HFF-Myc (cell line): Measurements from ENCODE around the gene TMSB15C.
"Not testable (repeated sequence)": the region's sequence is repeated elsewhere in the genome, so short reads cannot be mapped to it uniquely, and the experiment has no call there.

Experiments
- DNase-seq: peaks from one replicate; pipeline ENCODE4 v3.0.0-alpha.2; 2011; ENCODE audit warnings: low read depth; ENCODE audit errors: extremely low read depth
- H3K4me3 ChIP-seq: replicated peaks from 2 replicates; pipeline ENCODE4 v1.5.1; 2011; ENCODE audit warnings: low read depth, mild to moderate bottlenecking, control low read depth, low read length
- TF ChIP-seq, protein P1 (sequence below): IDR thresholded peaks from 2 replicates; pipeline ENCODE4 v1.5.1; 2012; ENCODE audit warnings: mild to moderate bottlenecking, low read depth, low read length, control low read depth; ENCODE audit errors: missing control alignments

TMSB15C gene

DNA sequence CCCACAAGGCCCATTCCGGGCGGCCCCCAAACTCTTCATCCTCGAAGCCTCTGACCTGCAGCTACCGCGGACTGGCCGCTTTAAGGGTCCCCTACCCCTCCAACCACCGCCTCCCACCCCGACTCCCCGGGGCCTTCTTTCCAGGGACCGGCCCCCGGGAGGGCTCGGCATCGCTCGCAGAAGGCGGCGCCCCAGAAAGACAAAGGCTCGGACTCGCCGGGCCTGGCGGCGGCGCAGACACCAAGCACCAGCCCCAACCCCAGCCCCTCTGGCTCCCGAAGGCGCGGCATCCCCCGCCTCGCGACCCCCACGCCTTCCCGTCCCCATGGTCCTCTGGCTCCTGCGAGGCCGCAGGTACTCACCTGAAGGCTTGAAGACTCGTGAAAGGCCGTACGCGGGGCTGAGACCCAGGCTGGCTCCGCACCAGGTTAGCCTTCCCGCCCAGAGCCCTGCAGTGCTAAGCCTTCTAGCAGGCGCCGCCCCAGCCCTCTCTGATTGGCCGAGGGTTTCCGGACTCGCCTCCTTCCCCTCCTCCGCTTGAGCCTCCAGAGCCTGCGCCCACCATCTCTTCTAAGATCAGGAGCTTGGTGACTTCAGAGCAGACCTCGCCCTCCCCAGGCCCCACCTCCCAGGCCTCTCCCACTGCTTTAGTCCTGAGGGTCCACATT is at the start of gene TMSB15C:
Gene TMSB15C (minus strand): TSS at position 459 of the 668 bp plus-strand sequence.
- not testable (repeated sequence) for H3K4me3 ChIP-seq, DNase-seq

DNA sequence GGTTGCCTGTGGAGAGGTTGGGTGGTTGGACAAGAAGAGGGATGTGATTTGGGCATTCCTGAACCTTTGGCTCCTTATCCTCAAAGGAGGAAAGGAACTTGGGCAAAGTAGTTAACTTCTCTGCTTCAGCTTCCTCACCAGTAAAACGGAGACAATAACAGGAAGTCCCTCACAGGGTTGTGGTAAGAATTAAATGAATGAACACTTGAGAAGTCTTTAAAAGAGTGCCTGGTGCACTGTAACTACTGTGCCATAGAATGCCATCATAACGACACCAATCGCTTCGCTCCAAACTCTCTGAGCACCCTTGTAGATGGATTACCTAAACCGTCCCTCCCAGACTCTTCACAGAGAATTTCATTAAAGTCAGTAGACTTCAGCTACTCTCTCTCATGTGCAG is 46.8 kb upstream of the TMSB15C start:
- TF ChIP-seq, protein P1, sequence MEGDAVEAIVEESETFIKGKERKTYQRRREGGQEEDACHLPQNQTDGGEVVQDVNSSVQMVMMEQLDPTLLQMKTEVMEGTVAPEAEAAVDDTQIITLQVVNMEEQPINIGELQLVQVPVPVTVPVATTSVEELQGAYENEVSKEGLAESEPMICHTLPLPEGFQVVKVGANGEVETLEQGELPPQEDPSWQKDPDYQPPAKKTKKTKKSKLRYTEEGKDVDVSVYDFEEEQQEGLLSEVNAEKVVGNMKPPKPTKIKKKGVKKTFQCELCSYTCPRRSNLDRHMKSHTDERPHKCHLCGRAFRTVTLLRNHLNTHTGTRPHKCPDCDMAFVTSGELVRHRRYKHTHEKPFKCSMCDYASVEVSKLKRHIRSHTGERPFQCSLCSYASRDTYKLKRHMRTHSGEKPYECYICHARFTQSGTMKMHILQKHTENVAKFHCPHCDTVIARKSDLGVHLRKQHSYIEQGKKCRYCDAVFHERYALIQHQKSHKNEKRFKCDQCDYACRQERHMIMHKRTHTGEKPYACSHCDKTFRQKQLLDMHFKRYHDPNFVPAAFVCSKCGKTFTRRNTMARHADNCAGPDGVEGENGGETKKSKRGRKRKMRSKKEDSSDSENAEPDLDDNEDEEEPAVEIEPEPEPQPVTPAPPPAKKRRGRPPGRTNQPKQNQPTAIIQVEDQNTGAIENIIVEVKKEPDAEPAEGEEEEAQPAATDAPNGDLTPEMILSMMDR: no peak
- DNase-seq: no peak
- no peak overlapping the region for H3K4me3 ChIP-seq

DNA sequence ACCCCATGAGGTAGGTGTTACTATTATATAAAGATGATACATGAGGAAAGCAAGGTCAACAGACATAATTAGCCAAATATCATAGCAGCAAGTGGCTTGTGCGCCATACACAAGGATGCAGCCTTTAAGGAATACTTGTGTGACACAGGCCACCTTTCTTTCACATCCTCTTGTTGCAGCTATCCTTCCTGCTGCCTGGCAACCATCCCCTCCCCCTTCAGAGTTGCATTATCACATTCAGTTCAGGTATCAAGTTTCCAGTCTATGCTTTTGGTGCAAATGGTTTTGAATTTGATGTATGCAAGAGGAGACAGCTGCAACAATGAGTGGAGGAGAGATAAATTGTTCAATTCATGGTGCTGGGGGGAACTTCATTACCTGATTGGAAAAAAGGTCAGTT is 42.7 kb upstream of the TMSB15C start:
- TF ChIP-seq, protein P1: no peak
- H3K4me3 ChIP-seq: no peak overlapping the region
- no peak for DNase-seq

DNA sequence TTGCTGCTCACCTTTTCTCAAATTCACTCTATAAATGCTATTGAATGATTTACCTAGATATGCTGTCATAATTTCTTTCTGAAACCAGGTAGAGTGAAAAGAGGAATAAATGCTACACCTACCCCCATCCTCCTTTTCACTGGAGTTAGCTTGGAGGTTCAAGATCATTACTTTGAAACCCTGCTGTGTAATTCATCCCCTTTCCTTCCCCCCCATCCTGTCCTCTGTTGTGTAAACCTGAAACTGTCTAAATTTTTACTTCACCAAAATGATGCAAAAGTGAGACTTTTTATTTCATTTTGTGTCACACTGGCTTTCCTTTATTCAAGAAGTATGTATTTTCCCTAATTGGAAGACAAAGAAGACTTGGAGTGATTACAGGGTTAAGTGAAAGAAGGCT is 41.7 kb upstream of the TMSB15C start:
- TF ChIP-seq, protein P1: no peak
- DNase-seq: no peak
- H3K4me3 ChIP-seq: no peak overlapping the region

DNA sequence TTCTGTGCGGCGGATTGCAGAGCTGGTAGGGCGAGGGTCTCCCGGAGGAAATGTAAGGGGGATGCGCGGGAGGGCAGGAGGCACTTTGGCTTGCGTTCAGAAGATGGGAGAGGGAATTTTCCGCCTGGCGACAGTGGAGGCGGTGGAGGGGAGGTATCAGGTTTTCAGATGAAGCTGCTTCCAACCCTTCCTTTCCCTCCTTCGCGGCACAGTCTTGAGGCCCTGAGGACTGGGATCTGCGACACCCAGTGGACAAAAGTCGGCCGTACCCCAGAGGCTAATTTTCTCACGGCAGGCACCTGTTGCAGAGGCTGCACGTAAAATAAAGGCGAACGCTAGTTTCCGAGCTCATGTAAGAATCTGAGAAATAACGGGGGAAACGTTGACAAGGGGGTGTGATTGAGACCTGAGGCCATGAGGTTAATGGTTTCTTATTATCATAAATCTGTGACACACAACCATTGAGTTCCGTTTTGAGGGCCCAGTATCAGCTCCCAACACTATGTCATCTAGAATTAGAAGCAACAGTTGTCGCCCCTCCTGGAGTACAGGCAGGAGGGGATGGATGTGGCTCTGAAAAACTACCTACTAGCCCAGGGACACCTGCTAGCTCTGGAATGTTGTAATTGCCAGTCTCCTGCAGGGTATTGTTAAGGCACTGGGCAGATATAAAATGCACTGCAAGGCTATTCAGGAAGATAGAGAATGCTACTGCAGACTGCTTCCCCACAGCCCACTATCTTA is 37.4 kb upstream of the TMSB15C start:
- peak overlapping the region; percentile 55 for H3K4me3 ChIP-seq
- TF ChIP-seq, protein P1: peak; percentile 51
- peak; percentile 38 for DNase-seq

DNA sequence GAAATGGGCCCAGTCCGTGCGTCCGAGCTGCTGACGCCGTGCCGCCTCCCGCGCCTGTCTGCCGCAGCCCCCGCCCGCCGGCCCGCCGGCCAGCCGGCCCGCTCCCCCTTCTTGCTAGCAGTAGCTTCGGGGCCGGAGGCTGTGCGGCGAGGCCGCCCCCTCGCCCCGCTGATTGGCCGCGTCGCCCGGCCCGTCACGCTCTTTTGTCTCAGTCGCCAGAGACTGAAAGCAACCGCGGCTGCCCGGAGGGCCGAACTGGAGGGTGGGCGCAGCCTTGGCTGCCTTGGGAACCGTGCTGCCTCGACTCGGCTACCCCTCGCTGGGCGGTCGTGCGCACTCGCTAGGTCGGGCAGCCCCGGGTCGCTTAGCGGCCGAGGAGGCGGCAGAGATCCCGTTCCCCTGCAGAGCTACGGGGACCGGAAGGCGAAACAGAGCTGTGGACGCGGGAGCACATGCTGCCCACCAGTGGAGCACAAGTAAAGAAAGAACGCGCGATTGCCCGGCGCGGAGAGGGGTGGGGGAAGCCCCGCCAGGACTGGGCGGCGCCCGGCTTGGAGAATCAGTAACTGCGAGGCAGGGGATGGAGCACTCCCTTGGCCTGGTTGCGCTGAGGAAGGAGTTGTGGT is 36.4 kb upstream of the TMSB15C start, which contains the start of gene ZCCHC18:
Gene ZCCHC18 (plus strand): TSS at position 198 of the 626 bp plus-strand sequence. CDS start 1,589 bp downstream, outside the sequence.
- DNase-seq: no peak

DNA sequence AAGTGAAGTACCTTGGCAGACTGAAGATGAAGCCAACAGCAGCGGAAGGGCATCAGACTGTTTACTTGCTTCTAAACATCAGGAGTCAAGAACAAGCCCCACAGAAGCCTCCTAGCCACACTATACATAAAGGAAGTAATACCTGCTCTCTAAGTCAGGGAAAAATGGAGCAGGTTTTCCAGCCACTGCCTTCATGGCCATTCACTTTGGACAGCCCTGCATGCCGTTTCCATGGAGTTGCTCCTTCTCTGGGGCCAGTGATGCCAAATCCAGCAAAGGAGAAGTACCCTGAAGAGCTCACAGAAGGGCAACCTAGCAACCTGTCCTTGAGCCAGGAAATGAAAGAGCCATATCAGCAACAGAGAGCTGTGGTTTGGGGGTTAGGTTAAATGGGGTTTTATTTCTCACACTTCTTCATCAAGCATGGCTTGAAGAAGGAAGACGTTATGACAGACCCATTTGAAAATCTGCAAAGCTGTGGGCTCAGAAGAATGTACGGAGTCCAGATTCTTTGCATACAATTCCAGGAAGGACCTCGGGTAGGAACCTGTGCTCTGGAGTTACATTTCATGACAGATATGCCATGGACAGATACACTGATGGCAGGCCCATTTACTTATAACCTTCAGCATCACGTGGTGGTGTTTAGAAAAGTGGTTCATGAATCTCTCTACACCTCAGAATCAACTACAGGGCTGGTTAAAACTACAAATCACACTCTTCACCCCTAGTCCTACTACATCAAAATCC is 34.6 kb upstream of the TMSB15C start:
- not testable (repeated sequence) for DNase-seq, H3K4me3 ChIP-seq

More for the DNA sequence above, 36.4 kb upstream of the TMSB15C start, which contains the start of gene ZCCHC18:
- TF ChIP-seq, protein P1: no peak
- peak within 1 kb of the TSS; percentile 55 for H3K4me3 ChIP-seq
